SW 1271 (cell line): ENCODE measurements around the gene SRXN1.

Source experiments
- DNase-seq, 2 experiments: peaks; one replicate each; lab custom pipeline; 2025; lab: John Stamatoyannopoulos, UW

SRXN1 gene

DNA sequence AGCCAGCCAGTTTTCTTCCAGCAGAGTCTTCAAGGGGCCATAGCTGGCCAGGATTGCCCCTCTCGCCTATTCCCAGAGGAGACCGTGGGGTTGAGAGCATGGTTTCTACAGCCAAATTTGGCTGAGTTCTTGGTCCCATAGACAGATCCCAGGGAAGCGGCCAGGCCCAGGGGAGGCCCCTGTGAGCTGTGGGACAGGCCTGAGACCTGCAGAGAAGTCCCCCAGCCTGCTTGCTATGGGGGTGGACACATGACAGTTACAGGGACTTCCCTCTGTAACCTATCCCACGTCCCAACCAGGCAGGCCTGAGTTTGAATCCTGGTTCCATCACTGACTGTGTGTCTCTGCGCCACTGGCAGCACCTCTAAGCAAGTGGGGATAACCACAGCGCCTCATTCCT lies 45.5 kb downstream of the SRXN1 start:
- DNase-seq, result no peak

DNA sequence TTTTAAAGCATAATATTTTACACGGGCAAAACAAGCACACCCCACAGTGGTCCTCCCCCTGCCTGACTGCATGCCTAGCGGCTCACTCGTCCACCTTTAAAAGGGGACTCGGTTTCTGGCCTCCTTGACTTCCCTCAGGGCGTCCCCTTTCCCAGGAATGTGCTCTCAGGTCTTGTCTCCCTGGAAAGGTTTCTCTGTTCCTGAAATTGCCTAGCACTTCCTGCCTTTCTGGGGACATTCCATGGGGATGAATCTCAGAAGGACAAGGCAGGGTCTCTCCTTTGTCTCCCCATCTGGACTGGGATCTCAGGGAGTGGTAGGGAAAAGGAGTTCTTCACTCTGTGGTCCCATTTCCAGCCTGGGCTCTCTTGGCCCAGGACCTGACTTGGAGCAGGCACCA lies 47.8 kb downstream of the SRXN1 start:
- no peak for DNase-seq

DNA sequence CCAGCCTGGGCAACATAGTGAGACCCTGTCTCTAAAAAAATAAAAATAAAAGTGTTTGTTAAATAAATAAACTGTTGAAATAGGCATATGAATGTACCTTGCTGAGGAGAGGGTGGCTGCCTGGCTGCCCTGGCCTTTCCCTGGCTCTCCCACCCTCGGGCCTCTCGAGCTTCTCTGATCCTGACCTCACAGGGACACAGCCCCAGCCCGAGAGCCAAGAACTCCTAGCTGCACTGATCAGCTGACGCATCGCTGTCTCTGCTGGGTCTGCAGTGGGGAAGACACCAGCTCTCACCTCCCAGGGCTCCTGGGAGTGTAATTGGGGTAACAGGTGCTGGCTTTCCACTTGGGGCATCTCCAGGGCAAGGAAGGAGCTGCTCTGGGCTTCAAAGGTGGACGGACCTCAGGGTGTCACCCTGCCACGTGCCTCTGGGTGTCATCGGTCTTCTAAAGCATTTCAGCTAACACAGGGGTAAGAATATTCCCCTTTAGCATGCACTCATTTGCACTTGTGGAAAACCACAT lies 49.8 kb downstream of the SRXN1 start:
- DNase-seq, result no peak

GRCh38 chr20:602111-602970 lies 50.7 kb downstream of the SRXN1 start:
- DNase-seq, result no peak

GRCh38 chr20:600736-601135 lies 52.3 kb downstream of the SRXN1 start:
- DNase-seq, result no peak

DNA sequence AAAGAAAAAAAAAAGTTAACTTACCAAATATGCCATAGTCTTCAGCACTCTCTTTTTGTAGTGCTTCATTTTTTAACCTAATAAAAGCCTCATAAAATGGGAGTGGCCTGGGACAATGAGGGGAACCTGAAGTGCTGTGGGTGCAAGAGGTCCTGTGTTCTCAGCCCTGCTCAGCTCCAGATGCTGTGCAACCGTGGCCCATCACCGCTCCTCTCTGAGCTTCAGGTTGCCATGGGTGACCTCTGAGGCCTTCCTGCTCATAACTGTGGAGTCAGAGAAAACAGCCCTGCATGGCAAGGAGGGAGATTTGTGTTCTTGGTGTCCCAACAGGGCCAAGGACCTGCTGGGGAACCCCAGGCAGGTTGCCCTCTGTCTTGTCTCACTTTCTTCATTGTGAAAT lies 52.9 kb downstream of the SRXN1 start:
- DNase-seq, result no peak

GRCh38 chr20:598133-598850 lies 54.7 kb downstream of the SRXN1 start:
- no peak for DNase-seq

DNA sequence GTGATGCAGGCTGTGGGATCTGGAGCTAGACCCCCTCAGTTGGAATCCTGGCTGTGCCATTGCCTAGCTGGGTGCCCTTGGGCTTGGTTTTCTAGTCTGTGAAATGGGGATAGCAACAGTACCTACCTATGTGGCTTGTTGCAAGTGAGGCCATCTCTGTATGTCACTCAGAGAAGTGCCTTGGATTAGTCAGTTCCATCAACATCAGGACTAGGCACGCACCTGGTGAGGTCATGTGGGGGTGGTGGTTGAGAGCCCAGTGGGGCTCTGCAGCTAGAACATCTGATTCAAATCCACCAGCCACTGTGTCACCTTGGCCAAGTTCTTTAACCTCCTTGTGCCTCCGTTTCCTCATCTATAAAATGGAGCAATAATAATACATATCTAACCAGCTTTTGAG lies 55.4 kb downstream of the SRXN1 start:
- no peak for DNase-seq
